ENCODE data around the gene UBE2Q2. TPM values are rescaled to one million over a fixed set of nuclear protein-coding genes. Genes with fewer than 3 reads are reported as not detected.
"Not testable (repeated sequence)": the region's sequence is repeated elsewhere in the genome, so short reads cannot be mapped to it uniquely, and the experiment has no call there.

The UBE2Q2 gene
- total and polyA plus RNA-seq, 9 of the 15 experiments (the other 6 are each of a cell fraction or from before 2014, with no cell fraction given): 6.2 to 24.0 (median 16.2) TPM

DNA sequence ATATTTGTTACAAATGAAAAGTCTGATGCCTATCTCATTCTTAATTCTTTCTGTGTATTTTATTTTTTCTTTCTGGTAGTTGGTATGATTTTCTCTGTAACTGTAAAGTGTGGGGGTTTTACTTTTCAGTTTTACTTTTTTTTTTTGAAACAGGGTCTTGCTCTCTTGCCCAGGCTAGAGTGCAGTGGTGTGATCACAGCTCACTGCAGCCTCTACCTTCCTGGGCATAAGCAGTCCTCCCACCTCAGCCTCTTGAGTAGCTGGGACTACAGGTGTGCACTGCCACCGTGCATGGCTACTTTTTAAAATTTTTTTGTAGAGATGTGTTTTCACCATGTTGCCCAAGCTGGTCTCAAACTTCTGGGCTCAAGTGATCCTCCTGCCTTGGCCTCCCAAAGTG, 22.8 kb downstream of the UBE2Q2 start:
- H3K9me3 ChIP-seq (replicated peaks; ENCODE audit: control insufficient read depth, insufficient read depth, low read depth, low read length); BruUV-seq (replicated peaks); H3K4me3 ChIP-seq; H3K27me3 ChIP-seq (ENCODE audit: control insufficient read depth in 2 of 2, insufficient read depth in 2 of 2, low read length in 2 of 2); H4K20me1 ChIP-seq (replicated peaks; ENCODE audit: control insufficient read depth, insufficient read depth, low read length); CTCF ChIA-PET (ENCODE audit: low intra/inter-chr PET ratio); ATAC-seq; H3K9ac ChIP-seq (ENCODE audit: insufficient read depth in 1 of 2, low read depth in 2 of 2, low read length in 2 of 2); H3K27ac ChIP-seq (ENCODE audit: extremely low read depth, low read depth, low read length); in situ Hi-C loops (cut with MboI); intact Hi-C loops (cut with micrococcal nuclease); H2AFZ ChIP-seq (ENCODE audit: low read depth, low read length); H3K9me1 ChIP-seq (ENCODE audit: control insufficient read depth, insufficient read depth, low read length); FAIRE-seq; H3K4me2 ChIP-seq (ENCODE audit: insufficient read depth, low read length); DNase-seq (ENCODE audit: extremely low read depth in 1 of 4, low spot score in 3 of 4): not testable (repeated sequence)
- H3K36me3 ChIP-seq (ENCODE audit: control insufficient read depth, insufficient read depth, low read length): peaks cover 67% of the 10 kb centered on the region
- WGBS (ENCODE audit: insufficient coverage, low coverage, missing lambda C conversion rate): 55% methylated on average over 1 of the region's 1 CpG
- POLR2A ChIA-PET: interaction anchor here (0.7 to 2.0 kb wide), 5 partner anchors 16 to 32 kb away, joined by 3 to 6 read pairs (median 3); no protein-coding TSS in a partner anchor
- H3K4me1 ChIP-seq (replicated peaks in 1 of 2; ENCODE audit: control insufficient read depth in 2 of 2, insufficient read depth in 2 of 2, low read length in 2 of 2): peaks cover 0 to 20% of the 10 kb centered on the region in 2 experiments; a peak in 2 of 5 replicates
- H3K79me2 ChIP-seq (ENCODE audit: control insufficient read depth, insufficient read depth, low read length): peaks cover 65% of the 10 kb centered on the region
- peak; percentile 59 for TF ChIP-seq ZNF121 (CRISPR knock-in tag; conservative IDR thresholded peaks at IDR 0.05)

DNA sequence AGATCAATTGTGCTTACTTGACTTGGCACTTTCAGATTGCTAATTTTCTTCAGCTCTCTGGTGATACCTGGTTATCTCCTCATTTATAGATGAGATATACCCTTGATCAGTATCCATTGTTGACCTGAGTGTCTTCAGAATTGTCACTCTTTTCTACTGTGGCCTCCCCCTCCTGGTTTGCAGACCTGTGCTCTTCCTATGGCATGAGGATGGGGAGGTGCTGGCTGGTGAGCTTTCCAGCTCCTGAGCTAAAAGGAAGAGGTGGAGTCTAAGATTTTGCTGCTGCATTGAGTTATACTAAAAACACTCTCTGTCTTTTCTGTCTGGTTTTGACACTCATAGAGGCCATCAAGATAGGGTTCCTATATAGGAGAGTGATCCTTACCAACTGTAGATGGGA, 23.7 kb downstream of the UBE2Q2 start:
- Histone ChIP-seq H3K27ac (ENCODE audit: extremely low read depth, low read depth, low read length) (no peak overlapping the region), H3K36me3 (ENCODE audit: control insufficient read depth, insufficient read depth, low read length) (peaks cover 62% of the 10 kb centered on the region), H3K9me1 (ENCODE audit: control insufficient read depth, insufficient read depth, low read length) (no peaks in the 10 kb centered on the region), H3K27me3 (ENCODE audit: control insufficient read depth in 2 of 2, insufficient read depth in 2 of 2, low read length in 2 of 2) (no peaks in the 10 kb centered on the region), H3K4me3 (no peak overlapping the region), H3K9me3 (replicated peaks; ENCODE audit: control insufficient read depth, insufficient read depth, low read depth, low read length) (no peaks in the 10 kb centered on the region), H3K4me2 (ENCODE audit: insufficient read depth, low read length) (no peak overlapping the region), H3K4me1 (replicated peaks in 1 of 2; ENCODE audit: control insufficient read depth in 2 of 2, insufficient read depth in 2 of 2, low read length in 2 of 2) (peaks cover 0 to 22% of the 10 kb centered on the region in 2 experiments; a peak in 2 of 5 replicates), H3K9ac (ENCODE audit: insufficient read depth in 1 of 2, low read depth in 2 of 2, low read length in 2 of 2) (no peak overlapping the region; a peak in 1 of 4 replicates), H3K79me2 (ENCODE audit: control insufficient read depth, insufficient read depth, low read length) (peaks cover 60% of the 10 kb centered on the region), H2AFZ (ENCODE audit: low read depth, low read length) (no peak overlapping the region), H4K20me1 (replicated peaks; ENCODE audit: control insufficient read depth, insufficient read depth, low read length) (no peaks in the 10 kb centered on the region)
- TF ChIP-seq TGIF2 (CRISPR knock-in tag; IDR thresholded peaks at IDR 0.05) (no peak), ZSCAN29 (IDR thresholded peaks at IDR 0.05) (no peak), RCOR1 (IDR thresholded peaks at IDR 0.05; ENCODE audit: borderline replicate concordance in 1 of 2, low read depth in 2 of 2, low read length in 2 of 2) (no peak), ZNF124 (CRISPR knock-in tag; IDR thresholded peaks at IDR 0.05) (no peak), SUPT5H (IDR thresholded peaks at IDR 0.05) (no peak), BHLHE40 (IDR thresholded peaks at IDR 0.05; ENCODE audit: low read length) (no peak), CREBBP (IDR thresholded peaks at IDR 0.05; ENCODE audit: low read depth, low read length) (no peak)
- TF ChIP-seq, protein P1, sequence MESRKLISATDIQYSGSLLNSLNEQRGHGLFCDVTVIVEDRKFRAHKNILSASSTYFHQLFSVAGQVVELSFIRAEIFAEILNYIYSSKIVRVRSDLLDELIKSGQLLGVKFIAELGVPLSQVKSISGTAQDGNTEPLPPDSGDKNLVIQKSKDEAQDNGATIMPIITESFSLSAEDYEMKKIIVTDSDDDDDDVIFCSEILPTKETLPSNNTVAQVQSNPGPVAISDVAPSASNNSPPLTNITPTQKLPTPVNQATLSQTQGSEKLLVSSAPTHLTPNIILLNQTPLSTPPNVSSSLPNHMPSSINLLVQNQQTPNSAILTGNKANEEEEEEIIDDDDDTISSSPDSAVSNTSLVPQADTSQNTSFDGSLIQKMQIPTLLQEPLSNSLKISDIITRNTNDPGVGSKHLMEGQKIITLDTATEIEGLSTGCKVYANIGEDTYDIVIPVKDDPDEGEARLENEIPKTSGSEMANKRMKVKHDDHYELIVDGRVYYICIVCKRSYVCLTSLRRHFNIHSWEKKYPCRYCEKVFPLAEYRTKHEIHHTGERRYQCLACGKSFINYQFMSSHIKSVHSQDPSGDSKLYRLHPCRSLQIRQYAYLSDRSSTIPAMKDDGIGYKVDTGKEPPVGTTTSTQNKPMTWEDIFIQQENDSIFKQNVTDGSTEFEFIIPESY (CRISPR knock-in tag; IDR thresholded peaks at IDR 0.05): no peak
- TF ChIP-seq, protein P2, sequence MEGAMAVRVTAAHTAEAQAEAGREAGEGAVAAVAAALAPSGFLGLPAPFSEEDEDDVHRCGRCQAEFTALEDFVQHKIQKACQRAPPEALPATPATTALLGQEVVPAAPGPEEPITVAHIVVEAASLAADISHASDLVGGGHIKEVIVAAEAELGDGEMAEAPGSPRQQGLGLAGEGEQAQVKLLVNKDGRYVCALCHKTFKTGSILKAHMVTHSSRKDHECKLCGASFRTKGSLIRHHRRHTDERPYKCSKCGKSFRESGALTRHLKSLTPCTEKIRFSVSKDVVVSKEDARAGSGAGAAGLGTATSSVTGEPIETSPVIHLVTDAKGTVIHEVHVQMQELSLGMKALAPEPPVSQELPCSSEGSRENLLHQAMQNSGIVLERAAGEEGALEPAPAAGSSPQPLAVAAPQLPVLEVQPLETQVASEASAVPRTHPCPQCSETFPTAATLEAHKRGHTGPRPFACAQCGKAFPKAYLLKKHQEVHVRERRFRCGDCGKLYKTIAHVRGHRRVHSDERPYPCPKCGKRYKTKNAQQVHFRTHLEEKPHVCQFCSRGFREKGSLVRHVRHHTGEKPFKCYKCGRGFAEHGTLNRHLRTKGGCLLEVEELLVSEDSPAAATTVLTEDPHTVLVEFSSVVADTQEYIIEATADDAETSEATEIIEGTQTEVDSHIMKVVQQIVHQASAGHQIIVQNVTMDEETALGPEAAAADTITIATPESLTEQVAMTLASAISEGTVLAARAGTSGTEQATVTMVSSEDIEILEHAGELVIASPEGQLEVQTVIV (CRISPR knock-in tag; IDR thresholded peaks at IDR 0.05; ENCODE audit: borderline replicate concordance): no peak
- BruUV-seq (replicated peaks): no TSS peak
- ChIA-PET POLR2A (interaction anchor here (1.0 to 3.0 kb wide), 5 partner anchors 15 to 35 kb away, joined by 3 to 11 read pairs (median 3); partner anchors contain the start of gene UBE2Q2), CTCF (ENCODE audit: low intra/inter-chr PET ratio) (no interaction called here)
- no peak for DNase-seq (ENCODE audit: extremely low read depth in 1 of 4, low spot score in 3 of 4)
- intact Hi-C loops (cut with micrococcal nuclease) (no loop called here), in situ Hi-C loops (cut with MboI) (no loop called here)
- no peak for FAIRE-seq
- ATAC-seq: no peak; the same call in 2 of the 3 replicates

Measured in K562 (cell line).